ENCODE results near the gene HEATR5A. TPM values are rescaled to one million over a fixed set of nuclear protein-coding genes. Genes with fewer than 3 reads are reported as not detected.

Gene HEATR5A
- total RNA-seq, 6 experiments from 2014 or later = 59.7 to 83.3 (median 66.4) TPM

GRCh38 chr14:31411218-31411727, 9.1 kb downstream of the HEATR5A start:
- no peaks in the 10 kb centered on the region; the same call in 1 of the 2 replicates for H3K27me3 Mint-ChIP-seq (ENCODE audit: insufficient read depth)
- H3K4me1 Mint-ChIP-seq (ENCODE audit: low read depth) = peaks cover 27% of the 10 kb centered on the region
- H3K4me3 Mint-ChIP-seq = no peak overlapping the region
- H3K36me3 Mint-ChIP-seq (ENCODE audit: low read depth) = peaks cover 5% of the 10 kb centered on the region; the same call in 1 of the 2 replicates
- DNase-seq = no peak
- no peaks in the 10 kb centered on the region for H3K9me3 Mint-ChIP-seq
- TF ChIP-seq, protein P1, sequence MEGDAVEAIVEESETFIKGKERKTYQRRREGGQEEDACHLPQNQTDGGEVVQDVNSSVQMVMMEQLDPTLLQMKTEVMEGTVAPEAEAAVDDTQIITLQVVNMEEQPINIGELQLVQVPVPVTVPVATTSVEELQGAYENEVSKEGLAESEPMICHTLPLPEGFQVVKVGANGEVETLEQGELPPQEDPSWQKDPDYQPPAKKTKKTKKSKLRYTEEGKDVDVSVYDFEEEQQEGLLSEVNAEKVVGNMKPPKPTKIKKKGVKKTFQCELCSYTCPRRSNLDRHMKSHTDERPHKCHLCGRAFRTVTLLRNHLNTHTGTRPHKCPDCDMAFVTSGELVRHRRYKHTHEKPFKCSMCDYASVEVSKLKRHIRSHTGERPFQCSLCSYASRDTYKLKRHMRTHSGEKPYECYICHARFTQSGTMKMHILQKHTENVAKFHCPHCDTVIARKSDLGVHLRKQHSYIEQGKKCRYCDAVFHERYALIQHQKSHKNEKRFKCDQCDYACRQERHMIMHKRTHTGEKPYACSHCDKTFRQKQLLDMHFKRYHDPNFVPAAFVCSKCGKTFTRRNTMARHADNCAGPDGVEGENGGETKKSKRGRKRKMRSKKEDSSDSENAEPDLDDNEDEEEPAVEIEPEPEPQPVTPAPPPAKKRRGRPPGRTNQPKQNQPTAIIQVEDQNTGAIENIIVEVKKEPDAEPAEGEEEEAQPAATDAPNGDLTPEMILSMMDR (IDR thresholded peaks at IDR 0.05) = no peak
- no peak overlapping the region for H3K27ac Mint-ChIP-seq

- H3K9me3 Mint-ChIP-seq = no peaks in the 10 kb centered on the region
- peaks cover 23% of the 10 kb centered on the region for H3K4me1 Mint-ChIP-seq (ENCODE audit: low read depth)
- H3K27me3 Mint-ChIP-seq (ENCODE audit: insufficient read depth) = no peaks in the 10 kb centered on the region; the same call in 1 of the 2 replicates
- H3K4me3 Mint-ChIP-seq = no peak overlapping the region
- TF ChIP-seq, protein P1 (IDR thresholded peaks at IDR 0.05) = no peak
- no peak for DNase-seq
- H3K27ac Mint-ChIP-seq = no peak overlapping the region
- peaks cover 5% of the 10 kb centered on the region; the same call in 1 of the 2 replicates for H3K36me3 Mint-ChIP-seq (ENCODE audit: low read depth)
Measured at GRCh38 chr14:31410048-31410650, 10.2 kb downstream of the HEATR5A start.

- peaks cover 5% of the 10 kb centered on the region; the same call in 1 of the 2 replicates for H3K36me3 Mint-ChIP-seq (ENCODE audit: low read depth)
- H3K27me3 Mint-ChIP-seq (ENCODE audit: insufficient read depth) = no peaks in the 10 kb centered on the region; the same call in 1 of the 2 replicates
- TF ChIP-seq, protein P1 (IDR thresholded peaks at IDR 0.05) = no peak
- DNase-seq = no peak
- H3K4me1 Mint-ChIP-seq (ENCODE audit: low read depth) = peaks cover 7% of the 10 kb centered on the region
- H3K9me3 Mint-ChIP-seq = no peaks in the 10 kb centered on the region
- no peak overlapping the region for H3K4me3 Mint-ChIP-seq
- no peak overlapping the region for H3K27ac Mint-ChIP-seq
Measured at GRCh38 chr14:31408421-31408820, 11.9 kb downstream of the HEATR5A start.

GRCh38 chr14:31405599-31406232, 14.6 kb downstream of the HEATR5A start:
- Mint-ChIP-seq H3K9me3 (no peaks in the 10 kb centered on the region), H3K36me3 (ENCODE audit: low read depth) (no peaks in the 10 kb centered on the region; the same call in 1 of the 2 replicates), H3K27ac (no peak overlapping the region), H3K27me3 (ENCODE audit: insufficient read depth) (no peaks in the 10 kb centered on the region), H3K4me1 (ENCODE audit: low read depth) (no peaks in the 10 kb centered on the region; the same call in 1 of the 2 replicates), H3K4me3 (no peak overlapping the region)
- DNase-seq = no peak
- TF ChIP-seq, protein P1 (IDR thresholded peaks at IDR 0.05) = no peak

DNA sequence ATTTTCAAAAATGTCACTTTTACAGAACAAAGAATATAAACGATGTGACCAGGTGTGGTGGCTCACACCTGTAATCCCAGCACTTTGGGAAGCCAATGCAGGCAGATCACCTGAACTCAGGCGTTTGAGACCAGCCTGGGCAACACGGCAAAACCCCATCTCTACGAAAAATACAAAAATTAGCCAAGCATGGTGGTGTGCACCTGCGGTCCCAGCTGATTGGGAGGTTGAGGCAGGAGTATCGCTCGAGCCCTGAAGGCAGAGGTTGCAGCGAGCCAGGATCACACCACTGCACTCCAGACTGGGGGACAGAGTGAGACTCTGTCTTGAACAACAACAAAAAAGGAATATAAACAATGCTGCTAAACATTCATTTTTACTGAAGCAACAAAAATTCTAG, 15.2 kb downstream of the HEATR5A start:
- Mint-ChIP-seq H3K4me1 (ENCODE audit: low read depth) (no peaks in the 10 kb centered on the region; the same call in 1 of the 2 replicates), H3K4me3 (no peak overlapping the region), H3K27me3 (ENCODE audit: insufficient read depth) (no peaks in the 10 kb centered on the region), H3K36me3 (ENCODE audit: low read depth) (peaks cover 2% of the 10 kb centered on the region), H3K9me3 (no peaks in the 10 kb centered on the region), H3K27ac (no peak overlapping the region)
- TF ChIP-seq, protein P1 (IDR thresholded peaks at IDR 0.05) = no peak
- DNase-seq = no peak
